Heart right ventricle (tissue), 16 donors: ENCODE results near the gene AGFG1. TPM values are rescaled to one million over a fixed set of nuclear protein-coding genes. Genes with fewer than 3 reads are reported as not detected.

Source experiments
- ATAC-seq, 8 donors: fragments of 200-7000 bp; cut with Tn5 transposase; one replicate each; pipeline ENCODE4 v1.9.1; 2020; ENCODE audit warnings: mild to moderate bottlenecking in 8 of 8, moderate library complexity in 8 of 8, moderate number of reproducible peaks in 1 of 8
- DNase-seq, 2 donors: peaks; one replicate each; pipeline ENCODE4 v3.0.0-alpha.2; 2020
- H3K27ac ChIP-seq, 10 donors: fragments of 200-600 bp; sonication (generic) in 2 of 10; one replicate each; pipeline versions ENCODE4 v1.5.0 to v1.8.0; 2020 to 2022; ENCODE audit warnings: mild to moderate bottlenecking in 3 of 10
- H3K27me3 ChIP-seq, 7 donors: fragments of 200-600 bp; one replicate each; pipeline ENCODE4 v1.8.0; 2021 to 2022; ENCODE audit warnings: mild to moderate bottlenecking in 2 of 7
- H3K36me3 ChIP-seq, 9 donors: fragments of 200-600 bp; sonication (generic) in 1 of 9; one replicate each; pipeline versions ENCODE4 v1.5.0 to v1.8.0; 2020 to 2022; ENCODE audit warnings: mild to moderate bottlenecking in 2 of 9
- H3K4me1 ChIP-seq, 9 donors: fragments of 200-600 bp; sonication (generic) in 1 of 9; one replicate each; pipeline versions ENCODE4 v1.5.0 to v1.8.0; 2020 to 2022; ENCODE audit warnings: mild to moderate bottlenecking in 4 of 9
- H3K4me3 ChIP-seq, 10 donors: fragments of 200-600 bp; sonication (generic) in 2 of 10; one replicate each; pipeline versions ENCODE4 v1.5.0 to v1.8.0; 2020 to 2022; ENCODE audit warnings: mild to moderate bottlenecking in 7 of 10, moderate library complexity in 2 of 10
- H3K9me3 ChIP-seq, 11 donors: fragments of 200-600 bp in 10 of 11; sonication (generic) in 2 of 11; one replicate each; pipeline versions ENCODE4 v1.5.0 to v1.8.0; 2013 to 2022; ENCODE audit warnings: mild to moderate bottlenecking in 2 of 11, control low read depth in 1 of 11, moderate library complexity in 1 of 11
- WGBS, 2 donors: extraction: QIAGEN DNeasy Blood & Tissue Kit; methylation state at CpG; one replicate each; pipeline ENCODE4 v1.1.7; 2013; ENCODE audit warnings: inconsistent platforms in 1 of 2; 5-methylcytosine and 5-hydroxymethylcytosine counted together
- intact Hi-C, 10 donors: fragments of 100-400 bp; cut with DNase I; formaldehyde crosslinking; loops; one replicate each; pipeline versions ENCODE4 v1.11.1 to v1.14.2; 2022
- polyA plus RNA-seq, 2 donors: library from polyadenylated mRNA; stranded (reverse); fragments of 200-250 nt; gene quantifications; one replicate each; pipeline ENCODE4 v1.2.3, GENCODE V29; 2013
- total RNA-seq, 10 donors: library from RNA; stranded (reverse); fragmentation: NEBNext Ultra II Directional in 3 of 10; extraction: Animal tissue kit (Norgen Biotek cat#: 25700) in 3 of 10; gene quantifications; one replicate each; pipeline versions ENCODE4 v1.2.1 to v1.2.4, GENCODE V29; 2021 to 2023
- TF ChIP-seq, protein P1 (sequence below), 9 donors: fragments of 200-600 bp; sonication (generic) in 2 of 9; IDR thresholded peaks; one replicate each; pipeline versions ENCODE4 v1.5.0 to v1.8.0; 2021 to 2022; ENCODE audit warnings: antibody characterized with exemption in 9 of 9, mild to moderate bottlenecking in 5 of 9, moderate library complexity in 1 of 9
- donor health status: Arrhythmogenic right ventricular cardiomyopathy.
- donor health status: ischemic (EF 13 %, LVEDD 7.1; RV severe dilation, severe dysfunction).
- donor health status: healthy with polysubstance abuse.
- donor health status: DM: no; HTN: yes; CAD: no.
- donor health status: DM: no; HTN: no; CAD: no.
- donor health status: ischemic (EF 25% LVEDD 6.9; RV normal size, moderate dysfunction).
- donor health status: ischemic (EF 25% LVEDD 5.7; RV mildly dilated, moderate dysfunction).
- donor health status: healthy.
- donor health status: DM: yes; HTN: yes; CAD: no.
- donor health status: Ischemic cardiomyopathy.
- donor health status: ischemic (EF 35%, LVEDD 5.7; RV mildly dilated, moderate dysfunction).
- donor health status: nonischemic (EF 11% LVEDD 7.7; RV severe dilation, severe dysfunction).
- donor health status: DM: yes; HTN: yes; CAD: no.
- donor health status: PGD.
- donor health status: ischemic (EF 29% LVEDD 5.4; RV normal size, mild dysfunction).
- donor health status: nonischemic (EF 23%, LVEDD 6.1; RV moderate dilation, normal function).

The AGFG1 gene
- total and polyA plus RNA-seq, 12 donors = 14.1 to 77.9 (median 57.5) TPM

DNA sequence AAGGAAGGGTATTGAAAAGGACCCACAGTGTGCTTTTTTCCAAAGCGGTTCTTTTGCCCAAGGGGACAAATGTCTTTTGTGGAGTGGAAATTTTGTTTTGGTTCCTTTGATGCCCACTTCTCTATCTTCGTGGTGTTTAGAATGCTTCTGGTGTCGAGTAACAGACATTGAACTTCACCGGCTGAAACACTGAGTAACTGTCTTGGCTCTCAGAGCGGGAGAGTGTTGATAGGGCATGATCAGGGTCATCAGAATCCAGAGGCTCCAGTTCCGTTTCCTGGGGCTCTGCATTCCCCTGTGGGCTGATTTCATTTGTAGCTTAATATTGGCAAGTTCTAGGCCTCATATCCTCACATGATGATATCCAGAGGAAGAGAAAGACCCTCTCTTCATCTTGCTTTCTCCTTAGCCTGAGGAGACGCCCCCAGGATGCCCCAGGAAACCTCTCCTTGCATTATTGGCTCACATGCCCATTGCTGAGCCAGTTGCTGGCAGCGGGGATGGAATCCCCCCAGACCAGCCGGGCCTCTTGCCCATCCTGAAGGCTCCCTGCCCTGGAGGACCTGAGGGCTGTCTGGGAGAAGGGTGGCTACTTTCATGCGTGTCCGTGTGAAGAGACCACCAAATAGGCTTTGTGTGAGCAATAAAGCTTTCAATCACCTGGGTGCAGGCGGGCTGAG lies 27.9 kb upstream of the AGFG1 start:
- intact Hi-C loops = no loop called here
- DNase-seq (no peak), ATAC-seq (no peak)
- Histone ChIP-seq H3K4me1 (no peaks in the 10 kb centered on the region), H3K9me3 (no peaks in the 10 kb centered on the region), H3K4me3 (no peak overlapping the region), H3K36me3 (no peaks in the 10 kb centered on the region), H3K27ac (no peak overlapping the region), H3K27me3 (no peaks in the 10 kb centered on the region)
- WGBS, 2 donors = 58 to 62% methylated on average over 12 of the region's 12 CpGs
- TF ChIP-seq, protein P1, sequence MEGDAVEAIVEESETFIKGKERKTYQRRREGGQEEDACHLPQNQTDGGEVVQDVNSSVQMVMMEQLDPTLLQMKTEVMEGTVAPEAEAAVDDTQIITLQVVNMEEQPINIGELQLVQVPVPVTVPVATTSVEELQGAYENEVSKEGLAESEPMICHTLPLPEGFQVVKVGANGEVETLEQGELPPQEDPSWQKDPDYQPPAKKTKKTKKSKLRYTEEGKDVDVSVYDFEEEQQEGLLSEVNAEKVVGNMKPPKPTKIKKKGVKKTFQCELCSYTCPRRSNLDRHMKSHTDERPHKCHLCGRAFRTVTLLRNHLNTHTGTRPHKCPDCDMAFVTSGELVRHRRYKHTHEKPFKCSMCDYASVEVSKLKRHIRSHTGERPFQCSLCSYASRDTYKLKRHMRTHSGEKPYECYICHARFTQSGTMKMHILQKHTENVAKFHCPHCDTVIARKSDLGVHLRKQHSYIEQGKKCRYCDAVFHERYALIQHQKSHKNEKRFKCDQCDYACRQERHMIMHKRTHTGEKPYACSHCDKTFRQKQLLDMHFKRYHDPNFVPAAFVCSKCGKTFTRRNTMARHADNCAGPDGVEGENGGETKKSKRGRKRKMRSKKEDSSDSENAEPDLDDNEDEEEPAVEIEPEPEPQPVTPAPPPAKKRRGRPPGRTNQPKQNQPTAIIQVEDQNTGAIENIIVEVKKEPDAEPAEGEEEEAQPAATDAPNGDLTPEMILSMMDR (IDR thresholded peaks at IDR 0.05) = no peak

- WGBS, 2 donors = 70 to 81% methylated on average over 7 of the region's 7 CpGs
- Histone ChIP-seq H3K9me3 (no peaks in the 10 kb centered on the region), H3K4me3 (no peak overlapping the region), H3K36me3 (no peaks in the 10 kb centered on the region), H3K27ac (no peak overlapping the region), H3K27me3 (no peaks in the 10 kb centered on the region), H3K4me1 (peaks cover 0 to 33% (median 8%) of the 10 kb centered on the region in 9 donors)
- ATAC-seq = no peak
- TF ChIP-seq, protein P1 (IDR thresholded peaks at IDR 0.05) = no peak
- intact Hi-C loops = no loop called here
- no peak for DNase-seq
Observed at GRCh38 chr2:227447606-227448005, 24.4 kb upstream of the AGFG1 start.

GRCh38 chr2:227450311-227450841 lies 21.6 kb upstream of the AGFG1 start:
- Histone ChIP-seq H3K4me3 (no peak overlapping the region), H3K9me3 (no peaks in the 10 kb centered on the region), H3K27ac (peak overlapping the region in 7 of 10 donors; percentile 7 to 66 (median 49)), H3K4me1 (peaks cover 0 to 33% (median 8%) of the 10 kb centered on the region in 9 donors), H3K36me3 (no peaks in the 10 kb centered on the region), H3K27me3 (no peaks in the 10 kb centered on the region)
- intact Hi-C loops = no loop called here
- ATAC-seq (peak in 1 of 8 donors; percentile 30), DNase-seq (no peak)
- 34 to 53% methylated on average over 5 of the region's 5 CpGs for WGBS, 2 donors
- TF ChIP-seq, protein P1 (IDR thresholded peaks at IDR 0.05) = no peak

DNA sequence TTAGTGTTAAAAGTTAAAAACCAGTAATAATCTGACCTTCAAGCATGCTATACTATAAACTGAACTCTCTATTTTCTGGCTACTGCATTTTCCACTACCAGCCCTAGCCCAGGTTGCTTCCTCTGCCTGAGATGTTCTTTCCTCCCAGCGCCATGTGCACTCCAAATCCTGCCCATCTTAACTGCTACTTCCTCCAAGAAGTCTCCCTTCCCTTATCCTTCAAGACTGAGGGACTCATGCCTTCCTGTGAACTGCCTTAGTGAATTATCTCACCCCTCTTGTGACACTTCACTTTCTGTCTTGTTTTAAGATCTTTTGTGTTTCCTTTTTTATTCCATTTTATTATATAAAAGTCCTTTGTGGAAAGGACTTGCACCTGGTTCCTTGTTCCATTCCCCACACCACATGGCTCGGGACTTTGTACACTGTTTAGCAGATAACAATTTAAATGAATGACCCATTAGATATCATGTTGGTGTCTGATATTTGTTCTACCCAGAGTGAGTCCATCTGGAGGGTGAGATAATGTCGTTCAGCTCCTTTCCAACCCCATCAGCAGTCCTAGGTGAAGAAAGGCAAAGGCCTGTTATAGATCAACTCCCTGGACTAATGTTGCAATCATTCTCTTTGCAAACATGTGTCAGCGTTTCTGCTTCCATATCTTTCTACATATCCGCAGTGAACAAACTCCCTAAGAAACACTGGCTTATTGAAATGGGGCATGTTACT lies 20.9 kb upstream of the AGFG1 start:
- Histone ChIP-seq H3K9me3 (no peaks in the 10 kb centered on the region), H3K36me3 (no peaks in the 10 kb centered on the region), H3K4me3 (no peak overlapping the region), H3K4me1 (peaks cover 0 to 33% (median 8%) of the 10 kb centered on the region in 9 donors), H3K27ac (peak overlapping the region in 7 of 10 donors; percentile 7 to 66 (median 49)), H3K27me3 (no peaks in the 10 kb centered on the region)
- TF ChIP-seq, protein P1 (IDR thresholded peaks at IDR 0.05) = no peak
- WGBS, 2 donors = 19 to 22% methylated on average over 5 of the region's 5 CpGs
- no peak for DNase-seq
- ATAC-seq = peak; percentile 69 to 96 (median 87)
- intact Hi-C loops = no loop called here
